CD4-positive, CD25-positive, alpha-beta regulatory T cell (primary cell): ENCODE data around the gene MT1H. TPM values are rescaled to one million over a fixed set of nuclear protein-coding genes. Genes with fewer than 3 reads are reported as not detected.

Experiments used
- ATAC-seq, 2 donors: fragments of 150-1000 bp; cut with Tn5 transposase; one replicate each; pipeline ENCODE4 v1.10.0; 2021; ENCODE audit warnings: low read depth in 2 of 2, moderate number of reproducible peaks in 2 of 2, moderate library complexity in 1 of 2
- DNase-seq, 3 donors: peaks; one replicate each; pipeline versions ENCODE4 v3.0.0 to v3.0.0-alpha.2; 2012 to 2022; ENCODE audit warnings: mixed read lengths in 1 of 3
- H3K27ac ChIP-seq: one replicate; pipeline ENCODE4 v1.7.0; 2013; ENCODE audit warnings: mild to moderate bottlenecking, low read length; ENCODE audit not compliant: insufficient read depth, poor library complexity, severe bottlenecking
- H3K27me3 ChIP-seq: one replicate; pipeline ENCODE4 v1.7.0; 2013; ENCODE audit warnings: low read length; ENCODE audit not compliant: control insufficient read depth, insufficient read depth
- H3K36me3 ChIP-seq: one replicate; pipeline ENCODE4 v1.7.0; 2013; ENCODE audit warnings: mild to moderate bottlenecking, low read length, moderate library complexity; ENCODE audit not compliant: control insufficient read depth, insufficient read depth
- H3K4me1 ChIP-seq: 2 replicates; pipeline ENCODE4 v1.7.0; 2013; ENCODE audit warnings: mild to moderate bottlenecking, low read length; ENCODE audit not compliant: insufficient read depth, control insufficient read depth, poor library complexity, severe bottlenecking
- H3K4me3 ChIP-seq: one replicate; pipeline ENCODE4 v1.7.0; 2013; ENCODE audit warnings: low read depth, mild to moderate bottlenecking, low read length, moderate library complexity
- H3K9me3 ChIP-seq, 2 experiments: 1 replicate in 1 of 2; 2 replicates in 1 of 2; pipeline ENCODE4 v1.7.0; 2013; ENCODE audit warnings: low read length in 2 of 2, mild to moderate bottlenecking in 1 of 2, moderate library complexity in 1 of 2; ENCODE audit not compliant: control insufficient read depth in 2 of 2
- H3K27ac Mint-ChIP-seq, 3 donors: one replicate each; pipeline ENCODE4 v1.8.0; 2020 to 2022; ENCODE audit warnings: mild to moderate bottlenecking in 3 of 3, mixed read lengths in 3 of 3, moderate library complexity in 2 of 3
- H3K27me3 Mint-ChIP-seq: one replicate; pipeline ENCODE4 v1.8.0; 2022; ENCODE audit warnings: mild to moderate bottlenecking, mixed read lengths
- H3K36me3 Mint-ChIP-seq: one replicate; pipeline ENCODE4 v1.8.0; 2020; ENCODE audit warnings: mixed read lengths
- H3K4me1 Mint-ChIP-seq, 4 donors: one replicate each; pipeline ENCODE4 v1.8.0; 2020 to 2022; ENCODE audit warnings: mixed read lengths in 4 of 4, mild to moderate bottlenecking in 1 of 4
- H3K4me3 Mint-ChIP-seq, 4 donors: one replicate each; pipeline ENCODE4 v1.8.0; 2020 to 2022; ENCODE audit warnings: mild to moderate bottlenecking in 4 of 4, mixed read lengths in 4 of 4, moderate library complexity in 3 of 4
- H3K9me3 Mint-ChIP-seq, 7 donors: one replicate each; pipeline ENCODE4 v1.8.0; 2020 to 2022; ENCODE audit warnings: mixed read lengths in 7 of 7, mild to moderate bottlenecking in 3 of 7, moderate library complexity in 2 of 7
- polyA plus RNA-seq, 4 donors: library from polyadenylated mRNA; unstranded; fragments of 300-500 nt; fragmentation: Illumina TruSeq; gene quantifications; one replicate each; pipeline ENCODE4 v1.2.3, GENCODE V29; 2021
- total RNA-seq: library from RNA; stranded (reverse); gene quantifications from one replicate; pipeline ENCODE4 v1.2.3, GENCODE V29; 2022

MT1H gene
- total and polyA plus RNA-seq, 5 donors from 2014 or later, result not detected

- Mint-ChIP-seq H3K9me3 (no peaks in the 10 kb centered on the region), H3K27me3 (peaks cover 49% of the 10 kb centered on the region), H3K4me1 (peaks cover 0 to 24% (median 9%) of the 10 kb centered on the region in 4 donors), H3K4me3 (no peak overlapping the region), H3K36me3 (no peaks in the 10 kb centered on the region), H3K27ac (no peak overlapping the region)
- peaks cover 8% of the 10 kb centered on the region for H3K27me3 ChIP-seq
- DNase-seq, result no peak
- no peak for ATAC-seq
- H3K9me3 ChIP-seq, result no peaks in the 10 kb centered on the region
- H3K27ac ChIP-seq, result no peak overlapping the region
- no peaks in the 10 kb centered on the region for H3K36me3 ChIP-seq
- H3K4me1 ChIP-seq, result peaks cover 17% of the 10 kb centered on the region
- no peak overlapping the region for H3K4me3 ChIP-seq
Observed at GRCh38 chr16:56645838-56646237, 23.8 kb upstream of the MT1H start.

GRCh38 chr16:56647641-56648431 lies 21.8 kb upstream of the MT1H start:
- Mint-ChIP-seq H3K27ac (no peak overlapping the region), H3K4me1 (peaks cover 0 to 19% (median 3%) of the 10 kb centered on the region in 4 donors), H3K36me3 (no peaks in the 10 kb centered on the region), H3K27me3 (peaks cover 39% of the 10 kb centered on the region), H3K9me3 (no peaks in the 10 kb centered on the region), H3K4me3 (no peak overlapping the region)
- no peak overlapping the region for H3K4me3 ChIP-seq
- no peak for DNase-seq
- peaks cover 2% of the 10 kb centered on the region for H3K27me3 ChIP-seq
- peaks cover 16% of the 10 kb centered on the region for H3K4me1 ChIP-seq
- no peaks in the 10 kb centered on the region for H3K9me3 ChIP-seq
- no peak for ATAC-seq
- no peaks in the 10 kb centered on the region for H3K36me3 ChIP-seq
- H3K27ac ChIP-seq, result no peak overlapping the region

GRCh38 chr16:56649271-56649670 lies 20.3 kb upstream of the MT1H start:
- Mint-ChIP-seq H3K4me3 (no peak overlapping the region), H3K36me3 (no peaks in the 10 kb centered on the region), H3K4me1 (peaks cover 0 to 6% (median 3%) of the 10 kb centered on the region in 4 donors), H3K27ac (no peak overlapping the region), H3K9me3 (no peaks in the 10 kb centered on the region), H3K27me3 (peaks cover 39% of the 10 kb centered on the region)
- Histone ChIP-seq H3K36me3 (no peaks in the 10 kb centered on the region), H3K9me3 (no peaks in the 10 kb centered on the region), H3K27ac (no peak overlapping the region), H3K4me1 (peaks cover 2% of the 10 kb centered on the region), H3K4me3 (no peak overlapping the region), H3K27me3 (peaks cover 2% of the 10 kb centered on the region)
- ATAC-seq (no peak), DNase-seq (no peak)

GRCh38 chr16:56649820-56650219 lies 19.8 kb upstream of the MT1H start:
- Mint-ChIP-seq H3K4me3 (no peak overlapping the region), H3K9me3 (no peaks in the 10 kb centered on the region), H3K36me3 (no peaks in the 10 kb centered on the region), H3K27me3 (peaks cover 39% of the 10 kb centered on the region), H3K27ac (no peak overlapping the region), H3K4me1 (peaks cover 0 to 6% (median under 1%) of the 10 kb centered on the region in 4 donors)
- no peaks in the 10 kb centered on the region for H3K36me3 ChIP-seq
- H3K27me3 ChIP-seq, result peaks cover 2% of the 10 kb centered on the region
- H3K4me1 ChIP-seq, result no peaks in the 10 kb centered on the region
- H3K4me3 ChIP-seq, result no peak overlapping the region
- no peaks in the 10 kb centered on the region for H3K9me3 ChIP-seq
- ATAC-seq, result no peak
- no peak overlapping the region for H3K27ac ChIP-seq
- DNase-seq, result no peak

GRCh38 chr16:56651586-56651985 lies 18.0 kb upstream of the MT1H start, which contains the start of gene MT1B:
TSS of gene MT1B (plus strand) at chr16:56651886. CDS start at chr16:56651954, 68 bp downstream.
- H3K9me3 ChIP-seq, result no peaks in the 10 kb centered on the region
- H3K27ac ChIP-seq, result no peak within 1 kb of the TSS
- peaks cover 2% of the 10 kb centered on the region for H3K27me3 ChIP-seq
- no peak within 1 kb of the TSS for H3K4me3 ChIP-seq
- no peaks in the 10 kb centered on the region for H3K4me1 Mint-ChIP-seq
- no peak within 1 kb of the TSS for H3K4me3 Mint-ChIP-seq
- no peaks in the 10 kb centered on the region for H3K36me3 ChIP-seq
- H3K4me1 ChIP-seq, result no peaks in the 10 kb centered on the region
- no peaks in the 10 kb centered on the region for H3K36me3 Mint-ChIP-seq
- H3K27ac Mint-ChIP-seq, result no peak within 1 kb of the TSS
- DNase-seq (no peak), ATAC-seq (no peak)
- H3K9me3 Mint-ChIP-seq, result no peaks in the 10 kb centered on the region
- H3K27me3 Mint-ChIP-seq, result peaks cover 34% of the 10 kb centered on the region

GRCh38 chr16:56652600-56652999 lies 17.0 kb upstream of the MT1H start:
- H3K27ac ChIP-seq, result no peak overlapping the region
- no peak overlapping the region for H3K4me3 ChIP-seq
- ATAC-seq (no peak), DNase-seq (no peak)
- H3K4me1 ChIP-seq, result peaks cover 6% of the 10 kb centered on the region
- Mint-ChIP-seq H3K36me3 (no peaks in the 10 kb centered on the region), H3K9me3 (no peaks in the 10 kb centered on the region), H3K27me3 (peaks cover 24% of the 10 kb centered on the region), H3K27ac (no peak overlapping the region), H3K4me1 (peaks cover 0 to 5% (median 3%) of the 10 kb centered on the region in 4 donors), H3K4me3 (no peak overlapping the region)
- peaks cover 2% of the 10 kb centered on the region for H3K27me3 ChIP-seq
- no peaks in the 10 kb centered on the region for H3K9me3 ChIP-seq
- no peaks in the 10 kb centered on the region for H3K36me3 ChIP-seq

GRCh38 chr16:56653218-56653617 lies 16.4 kb upstream of the MT1H start:
- H3K4me1 Mint-ChIP-seq, result peaks cover 5 to 8% (median 7%) of the 10 kb centered on the region in 4 donors
- Histone ChIP-seq H3K36me3 (no peaks in the 10 kb centered on the region), H3K4me3 (no peak overlapping the region), H3K9me3 (no peaks in the 10 kb centered on the region), H3K27me3 (peaks cover 2% of the 10 kb centered on the region), H3K4me1 (peaks cover 12% of the 10 kb centered on the region), H3K27ac (no peak overlapping the region)
- no peaks in the 10 kb centered on the region for H3K36me3 Mint-ChIP-seq
- H3K27ac Mint-ChIP-seq, result no peak overlapping the region
- ATAC-seq (no peak), DNase-seq (no peak)
- peaks cover 22% of the 10 kb centered on the region for H3K27me3 Mint-ChIP-seq
- peak overlapping the region in 1 of 4 donors; percentile 58 for H3K4me3 Mint-ChIP-seq
- no peaks in the 10 kb centered on the region for H3K9me3 Mint-ChIP-seq
